ENCODE results near the gene HDAC7.
A peak's percentile ranks its signal among the peaks of the same experiment; 100 is the strongest.

GRCh38 chr12:47817272-47818006, 2.3 kb downstream of the HDAC7 start:
- peak; percentile 44 for TF ChIP-seq CTCF (conservative IDR thresholded peaks at IDR 0.05; ENCODE audit: low read length)
- no peak for TF ChIP-seq EZH2phosphoT487 (IDR thresholded peaks at IDR 0.05; ENCODE audit: borderline replicate concordance)
